Measurements from ENCODE around the gene FGF8.

FGF8 gene

DNA sequence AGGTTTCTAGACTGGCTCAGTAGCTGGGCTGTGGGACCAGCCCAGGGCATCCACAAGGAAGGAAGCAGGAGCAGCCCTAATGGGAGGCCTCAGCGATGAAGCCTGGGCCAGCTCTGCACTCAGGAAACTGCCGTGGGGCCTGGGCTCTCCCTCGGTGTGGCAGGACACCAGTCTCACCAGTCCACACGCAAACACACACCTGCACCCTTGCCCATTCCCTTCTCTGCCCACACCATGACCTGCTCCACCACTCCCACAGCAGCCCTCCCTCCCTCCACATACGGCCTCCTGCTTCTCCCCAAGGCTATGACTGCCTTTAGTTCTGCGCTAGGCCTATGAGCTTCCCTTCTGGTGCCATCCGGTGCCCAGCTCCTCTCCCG lies 7.1 kb downstream of the FGF8 start:
- no peak for ATAC-seq

DNA sequence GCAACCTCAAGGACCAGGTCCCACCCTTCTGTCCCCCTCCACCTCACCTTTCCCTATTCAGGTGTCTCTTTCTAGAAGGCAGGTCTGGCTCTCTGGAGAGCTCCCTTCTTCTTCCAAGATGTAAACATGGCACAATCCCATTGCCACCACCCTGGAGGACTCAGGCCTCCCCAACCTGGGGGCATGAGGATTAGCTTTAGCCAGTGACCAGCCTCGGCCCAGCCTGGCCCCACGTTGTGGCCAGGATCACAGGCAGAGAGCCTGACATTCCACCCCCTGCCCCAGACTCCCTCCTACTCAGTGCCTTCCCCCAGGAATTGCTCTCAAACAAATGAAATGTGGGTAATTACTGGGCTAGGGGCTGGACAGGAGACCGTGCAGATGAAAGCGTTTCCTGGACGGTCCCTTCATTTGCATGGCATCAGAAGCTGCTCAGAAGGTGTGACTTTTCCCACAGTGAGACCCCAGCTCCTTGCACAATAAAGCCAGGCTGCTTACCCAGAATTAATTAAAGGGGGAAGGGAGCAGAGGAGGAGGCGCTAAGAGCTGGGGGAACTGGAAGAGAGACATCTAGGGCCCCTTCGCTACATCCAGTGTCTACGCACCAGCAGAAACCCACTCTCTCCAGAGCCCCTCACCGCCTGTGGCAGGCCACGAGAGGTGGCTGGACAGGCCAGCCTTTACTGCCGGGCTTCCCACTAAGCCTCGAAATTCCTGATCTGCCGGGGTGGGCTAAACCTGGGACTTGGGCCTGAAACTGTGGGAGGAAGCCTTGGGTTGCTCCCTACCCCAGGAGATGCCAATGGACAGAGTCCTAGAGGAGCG lies 7.7 kb downstream of the FGF8 start:
- ATAC-seq, result no peak

DNA sequence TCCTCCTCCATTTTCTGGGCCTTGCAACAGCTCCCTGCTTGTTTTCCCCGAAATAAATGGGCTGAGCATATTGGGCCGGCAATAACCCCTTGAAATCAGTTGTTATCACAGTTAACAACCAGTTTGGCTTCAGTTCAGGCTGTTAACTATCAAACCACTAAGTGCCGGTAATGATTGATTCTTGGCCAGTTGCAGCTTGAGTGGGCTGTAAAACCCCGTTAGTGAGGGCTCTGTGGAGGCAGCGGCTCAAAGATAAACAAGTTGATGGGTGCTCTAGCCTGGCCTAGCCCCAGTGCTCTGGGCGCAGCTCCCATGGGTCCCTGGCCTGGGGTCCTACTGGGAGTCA lies 8.3 kb downstream of the FGF8 start:
- ATAC-seq, result no peak

DNA sequence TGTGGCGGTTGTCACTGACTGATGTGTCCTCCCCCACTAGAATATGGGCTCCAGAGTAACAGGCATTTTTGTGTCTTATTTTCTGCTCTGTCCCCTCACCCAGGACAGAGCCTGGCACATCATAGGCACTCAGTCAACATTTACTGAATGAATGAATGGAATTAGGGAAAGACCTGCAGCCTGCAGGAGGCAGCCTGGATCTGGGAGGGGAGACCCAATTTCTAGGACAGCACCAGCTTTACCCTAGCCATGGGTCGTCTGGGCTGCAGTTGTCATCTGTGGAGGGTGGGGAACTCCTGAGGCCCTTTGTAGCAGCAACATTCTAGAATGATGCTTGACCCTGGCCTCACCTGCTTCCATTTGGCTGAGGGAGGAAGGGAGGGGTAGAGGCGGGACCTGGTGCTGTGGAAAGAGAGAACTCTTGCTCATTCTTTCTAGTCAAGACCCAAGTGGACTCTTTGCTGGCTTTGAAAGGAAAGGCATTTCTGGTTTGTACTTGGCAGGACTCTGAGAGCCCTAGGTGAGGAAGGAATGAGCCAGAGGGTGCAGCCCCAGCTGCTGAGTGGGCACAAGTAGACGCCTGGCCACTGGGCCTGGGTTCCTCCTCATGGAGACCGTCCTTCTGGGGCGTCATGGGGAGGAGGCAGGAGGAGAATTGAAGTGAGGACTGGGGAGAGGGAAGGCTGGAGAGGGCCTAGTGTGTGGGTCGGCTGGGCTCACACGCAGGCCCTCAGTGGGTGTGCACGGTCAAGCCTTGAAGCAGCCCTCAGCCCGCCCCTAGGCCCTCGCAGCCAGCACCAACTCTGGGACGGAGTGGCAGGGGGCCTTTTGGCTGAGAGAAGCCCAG lies 8.9 kb downstream of the FGF8 start:
- no peak for ATAC-seq

DNA sequence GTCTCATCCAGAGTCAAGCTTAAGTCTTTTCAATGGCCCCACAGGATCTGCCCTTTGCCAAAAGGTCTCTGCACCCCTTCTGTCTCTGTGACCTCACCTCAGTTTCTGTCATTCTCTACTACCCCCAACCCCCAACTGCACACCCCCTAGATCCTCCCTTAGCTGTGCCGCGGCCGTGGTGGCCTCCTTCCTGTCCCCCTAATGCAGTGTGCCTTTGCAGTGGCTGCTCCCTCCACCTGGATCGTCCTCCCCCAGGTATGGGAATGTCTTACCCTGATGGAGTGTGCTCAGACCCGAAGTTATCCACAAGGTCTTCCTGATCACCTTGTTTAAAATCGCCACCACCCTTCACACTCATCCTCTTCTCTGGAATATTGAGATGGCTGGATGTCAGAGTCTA lies 9.6 kb downstream of the FGF8 start:
- ATAC-seq, result no peak

DNA sequence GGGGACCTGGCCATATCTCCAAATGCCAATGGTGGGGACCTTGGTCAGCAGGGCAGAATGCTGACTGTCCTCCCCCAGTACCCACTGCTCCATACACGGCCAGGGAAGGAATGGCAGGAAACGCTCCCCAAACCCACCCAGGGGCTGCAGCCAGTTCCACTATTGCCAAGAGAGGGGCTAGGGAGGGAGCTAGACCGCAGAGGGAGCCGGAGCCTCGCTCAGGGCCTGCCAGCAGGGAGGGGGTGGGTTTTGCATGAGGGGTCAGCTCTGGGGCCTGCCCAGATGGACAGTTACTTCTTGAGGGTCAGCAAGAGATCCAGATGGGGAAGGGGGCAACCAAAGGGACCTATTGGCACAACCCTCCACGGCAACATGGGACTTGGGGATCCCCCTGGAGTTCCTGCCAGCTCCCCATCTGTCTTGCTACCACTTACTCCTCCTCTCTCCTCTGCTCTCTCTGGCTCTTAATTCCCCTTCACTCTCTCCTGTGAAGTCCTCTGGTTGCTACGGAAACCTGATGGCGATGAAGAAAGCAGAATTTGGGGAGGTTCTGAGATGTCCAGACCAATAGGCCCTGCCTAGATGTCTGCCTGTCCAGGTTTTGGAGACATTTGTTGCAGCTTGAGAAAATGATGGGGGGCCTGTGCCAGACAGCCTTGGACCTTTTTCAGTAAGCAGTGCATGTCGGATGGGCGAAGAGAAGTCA lies 12.6 kb downstream of the FGF8 start:
- no peak for ATAC-seq

DNA sequence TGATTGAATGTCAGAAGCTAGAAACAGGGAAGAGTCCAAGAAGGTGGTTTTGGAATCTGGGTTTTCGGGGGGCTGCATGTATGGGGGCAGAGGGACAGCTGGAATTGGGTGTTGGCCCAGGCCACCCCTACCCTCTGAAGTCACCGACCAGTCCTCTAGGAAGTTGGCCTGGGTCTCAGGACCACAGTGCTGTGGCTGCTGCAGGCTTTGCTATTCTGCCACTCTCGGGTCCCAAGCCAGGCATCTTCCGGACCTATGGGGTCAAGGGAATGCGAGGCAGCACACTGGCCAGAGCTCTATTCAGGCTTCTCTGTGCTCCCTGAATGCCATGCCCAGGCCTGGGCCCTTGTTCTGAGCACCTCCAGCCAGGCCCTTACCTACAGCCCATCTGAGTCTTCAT lies 13.2 kb downstream of the FGF8 start:
- ATAC-seq, result no peak

DNA sequence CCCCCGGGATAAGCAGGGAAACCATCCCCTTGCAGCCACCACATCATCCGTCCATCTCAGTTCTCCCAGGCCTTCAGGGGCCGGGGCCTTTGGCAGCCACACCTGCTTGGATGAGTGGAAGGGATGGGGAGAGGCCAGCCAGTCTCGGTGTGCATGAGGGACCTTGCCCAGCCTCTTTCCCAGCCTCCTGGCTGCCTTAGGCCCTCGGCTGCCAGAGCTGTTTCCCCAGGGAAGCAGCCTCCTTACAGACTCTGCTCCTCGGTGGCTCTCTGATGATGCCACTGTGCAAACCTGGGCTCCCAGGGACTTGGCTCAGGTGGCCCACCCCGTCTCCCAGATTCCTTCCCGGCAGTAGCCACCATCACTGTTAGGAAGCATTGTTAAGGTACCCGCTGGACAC lies 14.7 kb downstream of the FGF8 start:
- no peak for ATAC-seq

DNA sequence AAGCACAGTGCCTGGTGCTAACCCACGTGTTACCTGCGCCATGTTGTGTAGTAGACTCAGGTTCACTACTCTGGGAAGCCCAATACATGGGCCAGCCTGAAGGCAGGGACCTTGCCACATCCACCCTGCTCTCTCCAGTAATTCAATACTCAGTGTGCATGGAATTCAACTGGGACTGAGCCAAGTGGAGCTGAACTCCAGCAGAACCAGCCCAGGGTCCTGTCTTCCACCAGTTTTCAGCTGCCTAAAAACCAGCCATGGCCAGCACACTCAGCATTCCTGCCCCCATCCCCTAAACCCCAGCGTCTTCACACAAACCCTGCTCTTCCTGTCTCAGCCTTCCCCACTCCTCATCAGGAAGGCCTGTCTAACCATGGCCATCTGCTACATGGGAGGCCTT lies 15.4 kb downstream of the FGF8 start:
- ATAC-seq, result no peak

DNA sequence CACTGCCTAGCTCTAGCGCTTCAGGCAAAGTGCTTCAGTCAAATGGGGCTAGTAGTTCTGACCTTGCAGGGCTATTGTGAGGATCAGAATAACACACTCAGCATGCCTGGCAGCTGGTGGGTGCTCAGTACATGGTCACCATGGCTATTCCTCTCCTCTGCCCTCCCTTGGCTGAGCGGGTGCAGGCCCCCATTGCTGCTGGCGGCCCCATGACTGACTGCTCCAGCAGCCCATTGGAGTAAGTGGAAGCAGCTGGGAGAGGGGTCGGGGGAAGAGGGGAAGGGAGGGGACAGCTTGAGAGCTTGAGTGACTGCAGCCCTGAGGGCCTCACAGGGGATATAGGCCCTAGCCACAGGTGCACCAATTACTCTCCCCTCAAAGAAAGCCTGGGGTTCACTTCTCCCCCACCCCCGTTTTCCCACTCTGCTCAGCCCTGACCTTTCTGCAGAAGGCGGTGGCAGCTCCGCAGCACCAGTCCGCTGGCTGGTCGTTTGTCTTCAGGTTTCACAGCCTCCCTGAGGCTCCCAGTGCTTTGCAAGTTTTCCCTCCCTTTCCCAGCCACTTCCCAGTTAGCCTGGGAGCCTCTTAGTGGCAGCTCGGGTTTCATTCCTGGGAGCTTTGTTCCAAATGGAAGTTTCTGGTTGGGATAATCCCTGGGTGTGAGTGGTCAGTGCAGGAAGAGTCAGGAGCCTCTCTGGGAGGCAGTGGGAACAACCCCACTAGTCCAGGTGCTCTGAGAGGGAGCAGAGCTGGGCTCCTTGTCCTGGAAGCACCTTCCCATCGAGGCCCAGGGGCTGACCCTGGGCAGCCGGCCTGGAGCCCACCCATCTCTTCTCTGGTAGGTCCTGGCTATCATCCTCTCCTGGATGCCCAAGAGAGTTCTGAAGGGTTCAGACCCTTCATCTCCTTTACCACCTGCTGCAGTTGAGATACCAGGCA lies 16.3 kb downstream of the FGF8 start:
- ATAC-seq, result no peak

DNA sequence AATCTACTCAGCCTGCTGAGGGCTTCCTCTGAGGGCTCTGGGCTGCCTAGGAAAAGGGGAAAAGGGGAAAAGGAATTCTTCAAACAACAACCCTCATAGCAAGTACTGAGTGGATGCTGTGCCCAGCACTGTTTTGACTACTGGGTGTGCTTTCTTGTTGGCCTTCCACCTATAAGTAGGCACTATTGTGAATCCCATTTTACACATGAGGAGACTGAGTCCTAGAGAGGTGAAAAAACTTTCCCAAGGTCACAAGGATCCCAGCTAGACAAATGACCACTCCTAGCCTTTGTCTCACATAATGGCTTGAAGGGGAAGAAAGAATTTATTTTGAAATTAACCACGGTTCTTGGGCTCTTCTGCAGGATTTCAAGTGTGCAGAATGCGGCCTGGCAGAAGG lies 17.1 kb downstream of the FGF8 start:
- no peak for ATAC-seq

DNA sequence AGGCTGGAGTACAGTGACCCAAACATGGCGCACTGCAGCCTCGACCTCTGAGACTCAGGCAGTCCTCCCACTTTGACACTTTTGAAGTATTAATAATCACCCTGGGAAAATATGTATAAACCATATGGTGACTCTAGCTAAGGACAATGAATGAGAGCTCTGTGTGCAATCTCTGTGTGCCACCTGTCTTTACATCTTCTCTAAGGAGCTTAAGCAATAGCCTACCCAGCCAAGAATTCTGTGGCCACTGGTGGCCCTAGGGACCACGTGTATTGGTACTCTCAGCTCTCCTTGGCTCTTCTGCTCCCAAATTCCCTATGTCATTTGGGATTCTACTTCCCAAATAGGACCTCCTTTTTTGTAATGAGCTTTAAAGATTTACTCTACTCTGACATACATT lies 23.7 kb downstream of the FGF8 start:
- ATAC-seq, result no peak

DNA sequence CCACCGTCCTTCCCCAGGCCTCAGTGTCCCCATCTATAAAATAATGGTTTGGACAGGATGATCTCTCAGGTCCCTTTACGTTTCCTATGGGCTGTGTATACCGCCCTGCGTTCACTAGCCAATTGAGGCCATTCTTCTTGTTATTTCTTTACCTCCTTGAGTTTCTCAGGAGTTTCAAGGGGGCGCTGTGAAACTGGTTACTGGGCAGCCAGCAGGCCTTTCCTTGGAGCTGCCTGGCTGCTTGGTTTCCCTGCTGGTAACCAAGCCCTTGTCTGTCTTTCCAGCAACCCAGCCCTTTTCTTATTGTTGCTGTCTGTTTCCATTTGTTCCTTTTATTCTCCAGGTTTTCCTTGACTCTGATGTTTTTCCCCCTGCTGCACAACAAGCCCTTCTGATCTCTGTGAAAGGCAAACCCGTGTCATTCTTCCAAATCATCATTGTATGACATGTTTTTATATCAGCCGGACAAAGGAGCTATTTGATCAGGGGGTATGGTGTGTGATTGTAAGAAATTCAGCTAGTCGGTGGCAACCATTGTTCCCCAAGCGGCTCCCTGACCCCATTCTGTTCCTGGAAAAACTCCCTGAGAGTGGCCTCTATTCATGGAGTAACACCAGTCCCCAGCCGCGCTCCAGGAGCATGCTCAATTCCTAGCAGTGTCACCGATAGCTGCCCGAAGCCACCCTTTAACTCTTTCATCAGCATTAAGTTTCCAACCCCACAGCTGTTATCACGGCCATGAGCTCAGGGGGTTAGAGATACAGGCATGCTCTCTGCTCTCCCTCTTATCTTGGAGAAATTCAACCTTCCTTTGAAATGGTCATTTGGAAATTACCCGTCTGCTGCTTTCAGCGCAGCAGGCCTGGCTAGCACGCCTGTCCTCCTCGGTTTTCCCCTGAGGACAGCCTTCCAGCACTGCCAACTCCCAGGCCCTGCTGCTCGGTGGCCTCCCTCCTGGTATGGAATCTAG lies 26.6 kb downstream of the FGF8 start:
- no peak for ATAC-seq

DNA sequence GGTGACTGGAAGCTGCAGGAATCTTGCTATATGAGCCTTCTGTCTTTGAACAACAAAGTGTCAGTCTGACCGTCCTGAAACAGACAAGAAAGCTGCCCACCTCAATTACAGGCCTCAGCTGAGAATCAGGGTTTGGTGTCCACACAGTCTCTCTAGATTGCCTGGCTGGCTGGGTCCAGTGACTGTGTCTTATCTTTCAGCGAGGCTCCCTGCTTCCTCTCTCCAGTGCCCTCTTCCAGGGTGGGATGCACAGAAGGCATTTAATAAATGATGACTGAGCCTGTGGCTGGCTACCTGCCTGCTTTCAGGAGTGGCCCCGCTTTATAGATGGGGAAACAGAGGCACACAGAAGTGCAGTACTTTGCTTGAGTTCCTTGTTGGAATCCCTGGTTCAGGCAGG lies 27.4 kb downstream of the FGF8 start:
- ATAC-seq, result no peak

DNA sequence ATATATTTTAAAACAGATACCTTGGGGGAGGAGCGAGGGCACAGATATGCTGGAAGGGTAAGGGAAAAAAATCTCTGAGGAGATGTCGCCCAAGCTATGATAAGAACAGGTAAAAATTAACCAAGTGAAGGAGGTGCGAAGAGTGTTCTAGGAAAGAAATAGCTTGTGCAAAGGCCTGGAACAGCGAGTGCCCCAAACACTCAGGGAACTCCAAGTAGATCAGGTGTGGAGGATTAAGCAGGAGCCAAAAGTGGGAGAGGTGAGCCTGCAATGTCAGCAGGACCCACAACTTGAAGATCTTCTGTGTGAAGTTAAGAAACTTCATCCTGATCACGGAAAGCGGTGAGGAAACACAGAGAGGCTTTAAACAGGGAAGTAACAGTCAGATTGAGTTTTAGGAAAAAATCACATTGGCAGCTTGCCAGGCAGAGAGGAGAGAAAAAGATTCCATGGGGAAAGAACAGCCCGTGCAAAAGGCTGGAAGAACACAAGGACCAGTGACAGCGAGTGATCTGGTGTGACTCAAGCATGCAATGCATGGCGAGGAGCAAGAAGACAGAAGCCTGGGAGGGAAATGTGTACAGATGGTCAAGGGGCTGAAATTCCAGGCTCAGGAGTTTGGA lies 30.7 kb downstream of the FGF8 start:
- ATAC-seq, result no peak

DNA sequence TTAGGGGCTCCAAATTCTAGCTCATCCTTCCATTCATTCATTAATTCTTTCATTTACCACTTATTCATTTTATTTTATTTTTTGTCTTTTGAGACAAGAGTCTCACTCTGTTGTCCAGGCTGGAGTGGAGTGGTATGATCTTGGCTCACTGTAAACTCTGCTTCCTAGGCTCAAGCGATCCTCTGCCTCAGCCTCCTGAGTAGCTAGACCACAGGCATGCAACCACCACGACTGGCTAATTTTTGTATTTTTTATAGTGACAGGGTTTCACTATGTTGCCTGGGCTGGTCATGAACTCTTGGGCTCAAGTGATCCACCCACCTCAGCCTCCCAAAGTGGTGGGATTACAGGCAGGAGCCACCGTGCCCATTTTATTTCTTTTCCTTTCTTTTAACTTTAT lies 31.6 kb downstream of the FGF8 start:
- ATAC-seq, result no peak

DNA sequence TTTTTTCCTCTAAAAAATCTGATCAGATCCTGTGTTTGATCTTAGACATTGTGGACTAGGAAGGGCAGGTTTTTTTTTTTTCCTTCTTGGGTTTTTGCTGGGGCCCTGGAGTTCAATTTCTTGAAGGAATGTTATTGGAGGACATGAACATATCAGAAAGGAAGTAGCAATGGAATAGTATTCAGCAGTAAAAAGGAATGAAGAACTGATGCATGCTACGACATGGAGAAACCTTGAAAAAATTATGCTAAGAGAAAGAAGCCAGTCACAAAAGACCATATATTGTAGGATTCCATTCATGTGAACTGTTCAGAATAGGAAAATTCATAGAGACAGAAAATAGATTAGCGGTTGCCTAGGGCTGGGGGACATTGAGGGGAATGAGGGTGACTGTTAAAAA lies 34.0 kb downstream of the FGF8 start:
- no peak for ATAC-seq

DNA sequence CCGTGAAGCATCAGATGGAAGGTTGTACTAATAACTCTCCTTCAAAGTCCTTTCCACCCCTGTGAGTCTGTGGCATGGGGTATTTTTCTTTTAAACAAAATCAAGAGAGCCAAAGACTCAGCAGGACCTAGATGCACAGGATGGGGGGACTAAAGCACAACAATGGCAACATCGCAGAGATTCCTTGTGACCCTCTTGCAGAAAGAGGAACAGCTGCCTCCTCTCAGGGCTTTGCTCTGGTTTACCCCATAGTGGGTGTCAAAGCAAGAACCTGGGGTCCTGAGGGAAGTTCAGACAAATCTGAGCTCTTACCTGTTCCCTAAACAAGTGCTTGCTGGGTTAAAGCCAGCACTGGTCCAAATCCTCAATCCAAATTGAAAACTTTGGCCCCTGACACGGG lies 39.2 kb downstream of the FGF8 start:
- no peak for ATAC-seq

DNA sequence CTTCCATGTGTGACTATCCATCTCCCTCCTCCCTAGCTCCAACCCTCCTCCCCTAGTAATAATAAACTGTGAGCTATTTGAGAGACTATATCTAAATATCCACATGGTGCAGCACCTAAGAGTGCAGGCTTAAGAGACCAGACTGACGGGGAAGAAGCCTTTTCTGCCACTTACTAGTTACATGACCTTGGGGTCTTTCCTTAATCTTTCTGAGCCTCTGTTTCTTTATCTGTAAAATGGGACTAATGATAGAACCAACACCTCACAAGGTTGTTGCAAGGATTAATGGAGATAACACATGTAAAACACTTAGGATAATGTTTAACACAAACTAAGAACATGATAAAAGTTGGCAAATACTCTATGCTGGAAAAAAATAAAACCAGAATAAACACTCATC lies 43.8 kb downstream of the FGF8 start:
- no peak for ATAC-seq

DNA sequence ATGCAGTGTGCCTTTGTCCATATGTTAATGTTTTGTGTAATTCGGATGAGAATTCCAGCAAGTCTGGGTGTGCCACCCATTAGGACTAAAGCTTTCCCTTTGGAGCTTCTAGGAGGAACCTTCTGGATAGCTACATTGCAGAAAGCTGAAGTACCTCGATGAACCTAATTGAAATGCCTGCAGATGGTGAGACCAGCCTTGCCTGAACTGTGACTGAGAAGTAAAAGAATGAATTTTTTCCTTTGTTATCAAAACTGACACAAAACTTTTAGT lies 49.9 kb downstream of the FGF8 start:
- no peak for ATAC-seq
